Effector memory CD4-positive, alpha-beta T cell (primary cell): Measurements from ENCODE around the gene TMEM218.

Source experiments
- DNase-seq, 3 donors: peaks; one replicate each; pipeline ENCODE4 v3.0.0-alpha.2; 2020
- H3K27ac ChIP-seq: 2 replicates; pipeline ENCODE4 v1.7.0; 2013; ENCODE audit warnings: mild to moderate bottlenecking, low read length, moderate library complexity; ENCODE audit not compliant: insufficient read depth, poor library complexity, severe bottlenecking
- H3K27me3 ChIP-seq: replicated peaks from 2 replicates; pipeline ENCODE4 v1.7.0; 2013; ENCODE audit warnings: mild to moderate bottlenecking, low read length; ENCODE audit not compliant: insufficient read depth, control insufficient read depth, poor library complexity, severe bottlenecking
- H3K36me3 ChIP-seq: 2 replicates; pipeline ENCODE4 v1.7.0; 2013; ENCODE audit warnings: mild to moderate bottlenecking, low read length, moderate library complexity; ENCODE audit not compliant: control insufficient read depth, insufficient read depth
- H3K4me1 ChIP-seq: 2 replicates; pipeline ENCODE4 v1.7.0; 2013; ENCODE audit warnings: low read length, mild to moderate bottlenecking; ENCODE audit not compliant: control insufficient read depth, insufficient read depth, poor library complexity, severe bottlenecking
- H3K4me3 ChIP-seq: 2 replicates; pipeline ENCODE4 v1.7.0; 2013; ENCODE audit warnings: low read length, low read depth, mild to moderate bottlenecking; ENCODE audit not compliant: insufficient read depth, poor library complexity, severe bottlenecking
- H3K9me3 ChIP-seq: 2 replicates; pipeline ENCODE4 v1.7.0; 2013; ENCODE audit warnings: mild to moderate bottlenecking, low read length, moderate library complexity; ENCODE audit not compliant: control insufficient read depth

The TMEM218 gene

GRCh38 chr11:125084761-125085231, 26.6 kb downstream of the TMEM218 start:
- Histone ChIP-seq H3K36me3 (no peaks in the 10 kb centered on the region), H3K4me3 (no peak overlapping the region), H3K27me3 (no peaks in the 10 kb centered on the region), H3K27ac (no peak overlapping the region), H3K4me1 (no peaks in the 10 kb centered on the region), H3K9me3 (no peaks in the 10 kb centered on the region)
- no peak for DNase-seq

DNA sequence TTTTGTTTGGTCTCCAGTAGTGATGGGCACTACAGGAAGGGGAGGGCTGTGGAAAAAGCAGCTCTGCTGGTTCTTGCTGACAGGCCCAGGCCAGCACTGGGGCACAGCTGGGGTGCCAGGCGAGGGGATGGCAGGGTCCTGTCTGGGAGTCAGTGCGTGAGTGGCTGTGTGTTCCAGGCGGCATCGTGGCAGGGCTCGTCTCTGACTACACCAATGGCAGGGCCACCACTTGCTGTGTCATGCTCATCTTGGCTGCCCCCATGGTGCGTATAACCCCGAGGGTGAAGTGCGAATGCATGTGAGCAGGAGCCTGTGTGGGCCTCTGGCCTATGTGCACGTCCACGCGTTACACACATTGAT, 27.4 kb downstream of the TMEM218 start:
- no peaks in the 10 kb centered on the region for H3K36me3 ChIP-seq
- H3K27me3 ChIP-seq, result no peaks in the 10 kb centered on the region
- no peak overlapping the region for H3K27ac ChIP-seq
- no peak for DNase-seq
- H3K4me3 ChIP-seq, result no peak overlapping the region
- no peaks in the 10 kb centered on the region for H3K4me1 ChIP-seq
- no peaks in the 10 kb centered on the region for H3K9me3 ChIP-seq

GRCh38 chr11:125083312-125084056, 27.9 kb downstream of the TMEM218 start:
- H3K4me1 ChIP-seq, result no peaks in the 10 kb centered on the region

GRCh38 chr11:125082611-125083311, 28.7 kb downstream of the TMEM218 start:
- Histone ChIP-seq H3K27me3 (no peaks in the 10 kb centered on the region), H3K4me3 (no peak overlapping the region), H3K27ac (no peak overlapping the region), H3K36me3 (no peaks in the 10 kb centered on the region), H3K9me3 (no peaks in the 10 kb centered on the region), H3K4me1 (no peaks in the 10 kb centered on the region)
- DNase-seq, result no peak

More at GRCh38 chr11:125083312-125084056, 27.9 kb downstream of the TMEM218 start:
- DNase-seq, result no peak
- Histone ChIP-seq H3K36me3 (no peaks in the 10 kb centered on the region), H3K27me3 (no peaks in the 10 kb centered on the region), H3K4me3 (no peak overlapping the region), H3K27ac (no peak overlapping the region), H3K9me3 (no peaks in the 10 kb centered on the region)

DNA sequence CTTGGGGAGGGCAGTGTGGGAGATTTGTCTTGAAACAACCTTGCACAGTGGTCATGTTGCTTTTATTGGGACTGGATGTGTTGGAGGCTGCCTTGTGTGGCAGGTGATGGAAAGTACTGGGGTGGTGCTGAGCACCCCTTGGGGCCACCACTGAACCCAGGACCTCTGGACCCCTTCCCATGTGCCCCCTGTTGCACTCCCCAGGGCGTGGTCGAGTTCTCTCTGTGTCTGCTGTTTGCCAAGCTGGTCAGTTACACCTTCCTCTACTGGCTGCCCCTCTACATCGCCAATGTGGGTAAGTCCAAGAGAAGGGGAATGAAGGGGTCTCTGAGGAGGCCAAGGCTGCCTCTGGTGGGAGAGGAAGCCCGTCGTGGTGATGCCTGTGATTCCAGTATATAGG, 29.4 kb downstream of the TMEM218 start:
- Histone ChIP-seq H3K27me3 (no peaks in the 10 kb centered on the region), H3K9me3 (no peaks in the 10 kb centered on the region), H3K36me3 (no peaks in the 10 kb centered on the region), H3K4me1 (no peaks in the 10 kb centered on the region), H3K27ac (no peak overlapping the region), H3K4me3 (no peak overlapping the region)
- no peak for DNase-seq

DNA sequence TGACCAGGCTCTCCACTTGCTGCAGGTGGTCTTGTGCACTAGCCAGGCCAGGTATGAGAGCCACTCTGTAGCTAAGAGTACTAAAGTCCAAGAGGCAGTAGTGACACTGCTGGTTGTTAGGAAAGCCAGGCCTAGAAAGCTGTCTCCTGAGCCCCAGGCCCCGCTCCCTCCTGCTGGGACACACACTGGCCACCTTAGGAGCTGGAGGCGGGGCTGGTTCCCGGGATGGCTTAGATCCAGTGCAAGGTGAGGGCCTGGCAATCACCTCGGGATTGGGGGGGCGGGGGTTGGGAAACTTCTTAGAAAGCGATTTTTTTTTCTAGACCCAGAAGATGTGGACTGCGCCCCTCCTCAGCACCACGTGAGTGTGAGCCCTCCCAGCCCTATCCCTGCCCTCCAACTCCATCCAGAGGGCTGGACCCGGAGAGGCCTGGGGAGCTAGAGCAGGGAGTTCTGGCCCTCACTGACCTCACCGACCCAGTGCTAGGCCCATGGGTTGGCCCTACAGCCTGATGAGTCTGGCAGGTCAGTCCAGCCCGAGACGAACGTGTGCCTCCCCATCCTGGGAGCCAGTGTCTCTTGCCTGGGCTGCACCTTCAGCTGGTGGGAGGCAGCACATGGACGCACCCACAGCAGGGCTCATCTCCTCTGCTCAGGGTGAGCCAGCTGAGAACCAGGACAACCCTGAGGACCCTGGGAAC, 30.2 kb downstream of the TMEM218 start:
- Histone ChIP-seq H3K9me3 (no peaks in the 10 kb centered on the region), H3K27ac (no peak overlapping the region), H3K4me1 (no peaks in the 10 kb centered on the region), H3K36me3 (no peaks in the 10 kb centered on the region), H3K4me3 (no peak overlapping the region), H3K27me3 (no peaks in the 10 kb centered on the region)
- no peak for DNase-seq

DNA sequence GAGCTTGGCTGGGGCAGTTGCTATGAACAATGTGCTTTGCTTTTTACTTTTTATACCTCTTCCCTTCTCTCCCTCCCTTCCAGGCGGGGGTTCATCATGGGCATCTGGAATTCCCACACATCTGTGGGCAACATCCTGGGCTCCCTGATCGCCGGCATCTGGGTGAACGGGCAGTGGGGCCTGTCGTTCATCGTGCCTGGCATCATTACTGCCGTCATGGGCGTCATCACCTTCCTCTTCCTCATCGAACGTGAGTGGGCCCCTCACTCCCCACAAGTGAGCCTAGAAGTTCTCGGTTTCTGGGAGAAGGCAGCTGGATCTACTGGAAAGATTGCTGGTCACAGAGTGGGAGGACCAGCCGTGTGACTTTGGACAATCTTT, 30.9 kb downstream of the TMEM218 start:
- Histone ChIP-seq H3K4me1 (no peaks in the 10 kb centered on the region), H3K27ac (no peak overlapping the region), H3K27me3 (no peaks in the 10 kb centered on the region), H3K36me3 (no peaks in the 10 kb centered on the region), H3K9me3 (no peaks in the 10 kb centered on the region), H3K4me3 (no peak overlapping the region)
- no peak for DNase-seq

GRCh38 chr11:125079878-125080530, 31.4 kb downstream of the TMEM218 start:
- Histone ChIP-seq H3K27ac (no peak overlapping the region), H3K9me3 (no peaks in the 10 kb centered on the region), H3K36me3 (no peaks in the 10 kb centered on the region), H3K4me3 (no peak overlapping the region), H3K4me1 (no peaks in the 10 kb centered on the region), H3K27me3 (no peaks in the 10 kb centered on the region)
- DNase-seq, result no peak

DNA sequence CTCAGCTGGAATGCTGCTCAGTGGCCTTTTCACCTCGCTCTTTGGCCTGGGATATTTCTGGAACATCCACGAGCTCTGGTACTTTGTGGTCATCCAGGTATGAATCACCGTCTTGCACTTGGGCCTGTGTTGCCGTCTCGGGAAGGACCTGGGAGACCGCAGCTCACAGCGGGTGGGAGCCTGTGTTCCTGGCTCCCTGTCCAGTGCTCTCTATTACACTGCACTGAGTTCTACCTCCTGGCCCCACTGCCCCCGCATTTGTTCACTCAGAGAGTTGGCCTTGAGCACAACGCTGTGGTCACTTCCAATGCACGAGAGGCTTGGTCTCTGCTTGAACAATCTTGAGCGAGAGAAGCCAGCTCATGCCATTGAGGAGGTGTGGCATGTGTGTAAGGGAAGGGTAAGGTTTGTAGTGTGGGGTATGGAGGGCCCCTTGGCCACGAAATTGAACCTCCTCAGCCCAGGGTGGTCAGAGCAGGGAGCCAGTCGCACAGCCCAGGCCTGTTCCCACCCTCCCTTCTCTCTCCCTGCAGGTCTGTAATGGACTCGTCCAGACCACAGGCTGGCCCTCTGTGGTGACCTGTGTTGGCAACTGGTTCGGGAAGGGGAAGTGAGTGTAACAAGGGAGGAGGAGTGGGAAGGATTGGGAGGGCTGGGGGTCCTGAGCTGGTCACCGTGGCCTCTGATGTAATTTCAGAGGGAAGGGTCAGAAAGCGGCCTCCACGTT, 32.1 kb downstream of the TMEM218 start:
- H3K4me3 ChIP-seq, result no peak overlapping the region
- no peaks in the 10 kb centered on the region for H3K4me1 ChIP-seq
- no peak for DNase-seq
- no peaks in the 10 kb centered on the region for H3K9me3 ChIP-seq
- no peak overlapping the region for H3K27ac ChIP-seq
- H3K36me3 ChIP-seq, result no peaks in the 10 kb centered on the region
- no peaks in the 10 kb centered on the region for H3K27me3 ChIP-seq
